GM12891 (cell line): Measurements from ENCODE around the gene TSTD2.
A peak's percentile ranks its signal among the peaks of the same experiment; 100 is the strongest.

Experiments used
- DNase-seq: peaks from one replicate; pipeline ENCODE4 v3.0.0; 2011; ENCODE audit warnings: low spot score; ENCODE audit not compliant: insufficient read length
- FAIRE-seq: peaks from 2 replicates; lab custom pipeline; 2011; peaks lifted over from hg19 to GRCh38; lab: Jason Lieb, UNC
- PAX5 ChIP-seq: IDR thresholded peaks from 2 replicates; pipeline ENCODE4 v1.6.1; 2011; ENCODE audit warnings: low read length, moderate library complexity, mild to moderate bottlenecking; ENCODE audit not compliant: insufficient read depth, severe bottlenecking
- POLR2A ChIP-seq: IDR thresholded peaks from 2 replicates; pipeline ENCODE4 v1.6.1; 2011; ENCODE audit warnings: low read depth, low read length, control low read depth
- POLR2AphosphoS5 ChIP-seq: IDR thresholded peaks from 2 replicates; pipeline ENCODE4 v1.6.1; 2011; ENCODE audit warnings: low read depth, low read length, control low read depth
- POU2F2 ChIP-seq: IDR thresholded peaks from 2 replicates; pipeline ENCODE4 v1.6.1; 2011; ENCODE audit warnings: low read depth, mild to moderate bottlenecking, control low read depth, low read length, moderate library complexity
- SPI1 ChIP-seq: IDR thresholded peaks from 2 replicates; pipeline ENCODE4 v1.6.1; 2011; ENCODE audit warnings: low read depth, low read length, control low read depth
- TAF1 ChIP-seq: IDR thresholded peaks from 2 replicates; pipeline ENCODE4 v1.6.1; 2011; ENCODE audit warnings: low read depth, low read length, control low read depth

The TSTD2 gene

DNA sequence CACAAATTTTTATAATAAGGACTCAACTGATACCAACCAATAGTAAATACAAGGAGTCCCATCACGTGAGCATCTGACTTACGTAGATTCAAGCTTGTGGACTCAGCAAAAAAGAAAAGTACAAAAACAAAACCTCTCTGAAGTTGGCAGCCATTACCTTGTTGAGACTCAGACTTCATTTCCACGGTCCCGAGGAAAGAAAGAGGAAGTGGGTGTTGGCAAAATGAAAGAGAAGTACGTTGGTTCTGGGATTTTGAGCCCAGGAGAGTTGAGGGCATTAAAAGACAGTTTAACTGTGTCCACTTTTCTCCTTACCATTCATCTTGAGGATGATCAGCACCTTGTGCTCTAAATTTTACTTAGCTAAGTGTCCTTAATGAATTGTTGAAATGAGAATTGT, 27.2 kb upstream of the TSTD2 start:
- DNase-seq = no peak

DNA sequence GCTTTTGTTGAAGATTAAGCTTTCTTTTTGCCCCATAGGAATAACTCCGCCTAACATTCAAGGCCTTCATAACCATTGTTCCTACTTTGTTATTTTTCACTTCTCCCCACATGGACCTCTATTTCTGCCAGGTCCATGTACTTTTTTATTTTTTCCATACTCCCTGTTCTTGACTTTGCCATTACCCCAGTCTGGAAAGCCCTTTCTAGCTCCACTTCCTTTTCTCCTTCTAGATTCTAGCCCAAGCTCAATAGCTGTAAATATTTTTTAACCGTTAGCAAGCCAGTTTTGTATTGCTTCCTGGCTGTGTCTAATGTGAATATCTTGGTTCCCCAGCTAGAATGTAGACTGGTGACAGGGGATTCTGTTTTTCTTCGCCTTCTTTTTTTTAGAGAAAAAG, 26.6 kb upstream of the TSTD2 start:
- no peak for TF ChIP-seq SPI1
- TF ChIP-seq POLR2A = no peak
- TF ChIP-seq PAX5 = no peak
- no peak for TF ChIP-seq TAF1
- no peak for TF ChIP-seq POLR2AphosphoS5
- TF ChIP-seq POU2F2 = no peak
- FAIRE-seq = no peak
- DNase-seq = no peak

More for the DNA sequence above, 27.2 kb upstream of the TSTD2 start:
- TF ChIP-seq SPI1 = peak; percentile 81
- TF ChIP-seq POU2F2 = no peak
- no peak for FAIRE-seq

DNA sequence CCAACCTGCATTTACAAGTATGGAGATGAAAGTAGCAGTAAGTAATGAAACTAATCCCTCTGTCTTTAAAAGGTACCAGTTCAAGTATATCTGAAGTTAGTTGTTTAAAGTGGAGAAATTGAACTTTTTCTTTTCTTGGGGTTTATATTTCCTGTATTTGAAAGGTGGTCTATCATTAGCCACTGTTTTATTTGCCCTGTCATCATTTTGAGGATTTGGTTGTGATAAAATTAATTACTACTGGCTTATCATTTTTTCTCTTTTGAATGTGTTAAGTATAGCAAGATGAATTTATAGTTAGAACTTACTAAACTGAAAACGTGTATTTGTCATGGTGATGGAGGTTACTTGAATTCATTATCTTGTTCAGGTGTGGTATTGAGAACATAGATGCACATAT, 25.5 kb upstream of the TSTD2 start:
- TF ChIP-seq POLR2AphosphoS5 = no peak
- no peak for TF ChIP-seq POLR2A
- no peak for TF ChIP-seq SPI1
- TF ChIP-seq PAX5 = no peak
- no peak for TF ChIP-seq TAF1
- TF ChIP-seq POU2F2 = no peak
- DNase-seq (no peak), FAIRE-seq (no peak)

DNA sequence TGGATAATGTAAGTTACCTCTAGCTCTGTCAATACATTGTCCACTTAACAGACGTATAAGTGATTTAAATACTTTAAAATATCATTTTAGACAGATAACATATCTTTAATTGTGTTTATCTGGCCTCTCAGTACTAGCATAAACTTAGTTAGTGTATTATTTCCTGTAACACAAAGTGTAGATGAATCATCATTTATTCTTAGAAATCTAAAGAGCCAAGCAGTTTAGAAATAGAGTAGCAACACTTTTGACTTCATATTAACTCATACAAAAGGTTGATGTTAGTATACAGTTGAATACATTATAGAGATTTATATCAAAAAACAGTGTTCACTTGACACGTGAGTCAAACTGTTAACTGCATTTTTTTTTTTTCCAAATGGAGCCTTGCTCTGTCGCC, 18.5 kb upstream of the TSTD2 start:
- no peak for DNase-seq
- no peak for FAIRE-seq
- no peak for TF ChIP-seq POU2F2

DNA sequence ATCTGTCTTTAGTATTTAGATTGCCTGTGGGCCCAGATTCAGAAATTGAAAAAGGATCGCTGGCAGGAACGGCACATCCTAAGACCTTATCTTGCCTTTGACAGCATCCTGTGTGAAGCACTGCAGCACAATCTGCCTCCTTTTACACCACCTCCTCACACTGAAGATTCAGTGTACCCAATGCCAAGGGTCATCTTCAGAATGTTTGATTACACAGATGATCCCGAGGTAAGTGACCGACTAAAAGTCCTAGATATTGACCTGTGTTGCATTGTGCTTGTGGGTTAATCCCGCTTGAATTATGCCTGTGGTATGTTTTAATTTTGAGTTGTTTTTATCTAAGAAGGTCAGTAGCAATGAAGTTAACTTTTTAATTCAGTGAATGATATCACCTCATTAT, 14.8 kb upstream of the TSTD2 start:
- FAIRE-seq (no peak), DNase-seq (no peak)
- TF ChIP-seq POU2F2 (no peak), POLR2AphosphoS5 (no peak), POLR2A (no peak), SPI1 (no peak), PAX5 (no peak), TAF1 (no peak)

DNA sequence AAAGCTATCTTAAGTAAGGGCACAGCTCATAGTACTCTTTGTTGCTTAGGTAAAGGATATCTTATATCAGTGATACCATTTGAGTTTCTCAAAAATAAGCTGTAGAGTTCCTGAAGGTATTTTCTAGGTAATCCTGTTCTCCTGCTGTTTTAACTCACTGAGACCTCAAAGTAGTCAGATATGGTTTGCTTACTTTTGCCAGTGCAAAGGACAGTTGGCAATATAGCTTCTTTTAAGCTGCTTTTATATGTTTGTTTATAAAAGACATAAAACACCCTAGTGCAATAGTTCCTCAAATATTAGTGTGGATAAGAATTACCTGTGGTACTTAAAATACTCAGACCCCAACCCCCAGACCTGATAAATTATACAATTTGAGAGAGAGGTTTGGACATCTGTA, 12.6 kb upstream of the TSTD2 start:
- FAIRE-seq = no peak

DNA sequence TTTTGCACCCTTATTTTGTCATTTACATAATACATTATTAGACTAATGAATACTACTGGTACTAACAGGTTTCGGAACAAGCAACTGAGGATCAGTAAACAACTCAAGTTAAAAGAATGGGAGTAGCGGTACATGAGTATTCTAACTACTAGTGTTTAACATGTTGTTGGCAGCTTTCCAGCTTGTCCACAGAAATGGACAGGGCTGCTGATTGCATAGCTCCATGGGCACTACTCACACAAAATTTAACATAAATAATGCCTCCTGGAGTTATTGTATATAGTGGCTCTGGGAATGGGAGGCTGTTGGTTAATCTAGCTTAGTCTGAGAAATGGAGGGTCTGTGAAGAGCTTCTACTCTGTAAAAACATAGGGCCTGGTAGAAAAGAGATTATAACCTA, 7.2 kb upstream of the TSTD2 start:
- no peak for DNase-seq
- TF ChIP-seq PAX5 (no peak), POU2F2 (no peak), SPI1 (no peak), TAF1 (no peak), POLR2A (no peak), POLR2AphosphoS5 (no peak)
- no peak for FAIRE-seq

More for the DNA sequence above, 12.6 kb upstream of the TSTD2 start:
- TF ChIP-seq POLR2AphosphoS5 (no peak), POU2F2 (no peak), POLR2A (no peak), TAF1 (no peak), SPI1 (no peak), PAX5 (no peak)
- DNase-seq = no peak

DNA sequence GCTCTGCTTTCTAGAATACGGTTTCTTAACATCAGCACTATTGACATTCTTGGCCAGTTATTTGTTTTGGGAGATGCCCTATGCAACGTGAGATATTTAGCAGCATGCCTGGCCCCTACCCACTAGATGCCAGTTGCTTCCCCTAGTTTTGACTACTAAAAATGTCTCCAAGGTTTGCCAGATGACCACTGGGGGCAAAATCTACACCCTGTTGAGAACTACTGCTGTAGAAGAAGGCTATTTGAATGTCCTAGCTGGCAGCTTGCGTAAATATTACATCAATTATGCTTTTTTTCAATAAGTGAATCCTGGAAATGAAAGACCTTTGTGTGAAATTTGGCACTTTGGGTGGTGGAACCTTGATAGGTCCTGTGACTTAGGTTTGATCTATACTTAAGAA, 5.5 kb upstream of the TSTD2 start:
- FAIRE-seq (no peak), DNase-seq (no peak)
- TF ChIP-seq POU2F2 (no peak), TAF1 (no peak), PAX5 (no peak), POLR2A (no peak)

DNA sequence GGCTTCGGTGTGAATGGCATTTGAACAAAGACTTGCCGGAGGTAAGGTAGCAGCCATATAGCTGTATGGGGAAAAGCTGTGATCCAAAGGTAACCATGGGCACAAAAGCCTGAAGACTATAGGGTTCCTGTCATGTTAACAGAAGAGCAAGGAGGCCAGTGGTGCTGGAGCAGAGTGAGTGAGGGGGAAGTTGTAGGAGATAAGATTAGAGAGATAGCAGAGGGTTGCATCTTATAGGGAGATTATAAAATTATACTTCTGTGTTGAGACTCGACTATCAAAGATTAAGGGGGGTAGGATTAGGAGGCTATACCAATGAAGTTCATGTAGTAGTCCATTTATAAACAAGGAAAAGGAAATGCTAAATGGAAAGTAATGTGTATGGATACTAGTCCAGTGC, 3.7 kb upstream of the TSTD2 start:
- FAIRE-seq (no peak), DNase-seq (no peak)
- TF ChIP-seq PAX5 = no peak
- TF ChIP-seq POLR2A = no peak
- TF ChIP-seq POU2F2 = no peak
- TF ChIP-seq SPI1 = no peak
- no peak for TF ChIP-seq TAF1

DNA sequence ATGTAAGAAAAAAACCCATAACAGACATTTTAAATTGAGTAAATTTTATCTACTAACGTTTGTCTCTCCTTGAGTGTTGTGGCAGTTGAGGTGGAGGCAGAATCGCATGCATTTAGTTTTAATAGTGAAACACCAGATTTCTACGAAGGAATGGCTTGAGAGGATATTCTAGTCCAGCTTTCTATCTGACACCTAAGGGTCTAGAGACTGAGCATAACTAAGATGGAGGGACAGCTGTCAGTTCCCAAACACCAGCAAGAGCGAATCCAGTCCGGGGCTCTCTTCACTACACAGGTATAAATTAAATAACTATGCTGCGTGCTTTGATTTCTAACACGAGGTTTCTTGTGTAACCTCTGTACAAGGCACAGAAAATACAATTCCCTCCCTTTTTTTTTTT, 1.9 kb upstream of the TSTD2 start:
- FAIRE-seq (no peak), DNase-seq (no peak)
- TF ChIP-seq PAX5 = no peak
- no peak for TF ChIP-seq POLR2A
- TF ChIP-seq SPI1 = no peak
- no peak for TF ChIP-seq TAF1
- TF ChIP-seq POLR2AphosphoS5 = no peak
- TF ChIP-seq POU2F2 = no peak

DNA sequence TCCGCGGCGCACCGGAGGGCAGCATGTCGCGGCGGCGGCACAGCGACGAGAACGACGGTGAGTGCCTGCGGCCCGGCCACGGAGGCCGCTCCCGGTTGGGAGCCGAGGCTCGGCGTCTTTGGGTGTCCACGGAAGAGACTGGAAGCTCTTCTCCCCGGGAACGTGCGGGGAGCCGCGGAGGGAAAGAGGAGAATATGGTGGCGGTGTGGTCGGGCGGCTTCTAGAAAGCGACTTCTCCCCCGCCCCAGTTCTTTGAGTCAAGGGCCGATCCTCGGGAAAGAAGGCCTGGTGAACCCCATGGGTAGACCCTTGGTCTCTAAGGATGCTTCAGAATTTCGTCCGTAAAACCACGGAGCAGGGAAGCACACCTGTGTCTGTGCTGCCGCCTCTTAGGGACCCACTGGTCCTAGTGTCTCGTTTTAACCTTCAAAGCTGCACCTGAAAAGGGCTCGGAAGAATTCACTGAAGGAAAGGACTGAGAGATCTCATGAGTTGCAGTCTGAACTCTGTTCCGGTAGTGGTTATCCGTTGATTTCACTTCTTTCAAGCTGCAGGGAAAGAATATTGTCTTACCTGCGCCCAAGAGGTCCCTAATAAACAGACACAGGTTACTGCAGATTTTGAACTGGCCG, 807 bp upstream of the TSTD2 start:
- TF ChIP-seq POLR2A (peak; percentile 85), POU2F2 (no peak), PAX5 (no peak)
- no peak for DNase-seq
- FAIRE-seq = peak; percentile 48
